Nephron progenitor cell (in vitro differentiated cells): ENCODE data around the gene PANK1.

Source experiments
- DNase-seq: peaks from one replicate; pipeline ENCODE4 v3.0.0; 2021
- H3K27ac Mint-ChIP-seq: 2 replicates; pipeline ENCODE4 v1.8.0; 2021; ENCODE audit warnings: mild to moderate bottlenecking, moderate library complexity, mixed read lengths
- H3K27me3 Mint-ChIP-seq: 2 replicates; pipeline ENCODE4 v1.8.0; 2021; ENCODE audit warnings: mild to moderate bottlenecking, low read depth, mixed read lengths; ENCODE audit not compliant: poor library complexity
- H3K36me3 Mint-ChIP-seq: 2 replicates; pipeline ENCODE4 v1.8.0; 2021; ENCODE audit warnings: low read depth, mixed read lengths
- H3K4me1 Mint-ChIP-seq: 2 replicates; pipeline ENCODE4 v1.8.0; 2021; ENCODE audit warnings: mixed read lengths
- H3K4me3 Mint-ChIP-seq: 2 replicates; pipeline ENCODE4 v1.8.0; 2021; ENCODE audit warnings: mild to moderate bottlenecking, moderate library complexity, mixed read lengths
- H3K9me3 Mint-ChIP-seq: 2 replicates; pipeline ENCODE4 v1.8.0; 2021; ENCODE audit warnings: mild to moderate bottlenecking, moderate library complexity, mixed read lengths
- CTCF ChIP-seq: fragments of 200-600 bp; sonication (generic); IDR thresholded peaks from 2 replicates; pipeline ENCODE4 v1.5.0; 2021; ENCODE audit warnings: antibody characterized with exemption

The PANK1 gene

GRCh38 chr10:89651205-89651915 is 6.3 kb upstream of the PANK1 start:
- DNase-seq = no peak
- Mint-ChIP-seq H3K4me1 (peaks cover 10% of the 10 kb centered on the region), H3K27ac (no peak overlapping the region), H3K27me3 (no peaks in the 10 kb centered on the region), H3K36me3 (peaks cover 18% of the 10 kb centered on the region), H3K9me3 (peaks cover 30% of the 10 kb centered on the region), H3K4me3 (no peak overlapping the region)
- TF ChIP-seq CTCF = no peak

DNA sequence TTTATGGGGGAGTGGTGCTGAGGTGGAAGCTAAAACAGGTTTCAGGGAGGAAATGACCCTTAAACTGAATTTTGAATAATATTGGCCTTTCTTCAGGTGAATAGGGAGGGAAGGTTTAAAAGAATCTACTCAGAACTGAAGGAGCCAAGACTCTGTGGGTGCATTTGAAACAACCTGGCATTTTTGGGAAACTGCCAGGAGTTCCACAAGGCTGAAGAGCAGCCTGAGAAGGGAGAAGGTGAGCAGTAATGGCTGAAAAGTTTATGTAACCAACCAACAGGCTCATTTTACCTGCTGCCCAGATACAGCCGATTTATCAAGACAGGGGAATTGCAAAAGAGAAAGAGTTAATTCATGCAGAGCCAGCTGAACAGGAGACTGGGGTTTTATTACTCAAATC is 4.0 kb upstream of the PANK1 start:
- H3K4me1 Mint-ChIP-seq = peaks cover 25% of the 10 kb centered on the region

DNA sequence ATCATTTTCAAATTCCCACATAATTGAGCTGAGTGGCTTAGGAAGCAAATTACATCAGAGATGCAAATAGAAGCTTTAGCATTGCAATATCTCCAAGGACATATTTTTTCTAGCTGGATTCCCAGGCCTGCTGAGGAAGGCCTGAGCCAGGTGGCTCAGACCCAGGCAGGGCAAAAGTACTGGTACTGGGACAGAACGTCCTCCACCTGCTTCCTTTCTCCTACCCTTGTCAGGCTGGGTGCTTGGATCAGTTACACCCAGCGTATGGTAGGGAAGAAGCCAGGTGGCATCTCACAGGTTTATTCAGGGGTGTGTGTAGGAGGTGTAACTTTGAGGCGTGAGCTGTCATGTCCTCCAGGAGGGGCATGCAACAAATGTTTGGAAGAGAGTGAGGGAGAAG is 3.0 kb upstream of the PANK1 start:
- H3K9me3 Mint-ChIP-seq = peaks cover 17% of the 10 kb centered on the region
- no peak overlapping the region for H3K4me3 Mint-ChIP-seq
- H3K27me3 Mint-ChIP-seq = no peaks in the 10 kb centered on the region
- H3K36me3 Mint-ChIP-seq = peaks cover 13% of the 10 kb centered on the region
- no peak overlapping the region for H3K27ac Mint-ChIP-seq
- TF ChIP-seq CTCF = no peak
- peaks cover 25% of the 10 kb centered on the region for H3K4me1 Mint-ChIP-seq
- DNase-seq = no peak

More for the DNA sequence above, 4.0 kb upstream of the PANK1 start:
- Mint-ChIP-seq H3K9me3 (peaks cover 17% of the 10 kb centered on the region), H3K27ac (no peak overlapping the region), H3K36me3 (peaks cover 13% of the 10 kb centered on the region), H3K4me3 (no peak overlapping the region), H3K27me3 (no peaks in the 10 kb centered on the region)
- DNase-seq = no peak
- no peak for TF ChIP-seq CTCF

GRCh38 chr10:89646889-89647657 is 2.0 kb upstream of the PANK1 start:
- Mint-ChIP-seq H3K9me3 (peaks cover 17% of the 10 kb centered on the region), H3K4me1 (peaks cover 25% of the 10 kb centered on the region), H3K4me3 (no peak overlapping the region), H3K36me3 (peaks cover 13% of the 10 kb centered on the region), H3K27ac (no peak overlapping the region), H3K27me3 (no peaks in the 10 kb centered on the region)
- no peak for TF ChIP-seq CTCF
- DNase-seq = no peak

DNA sequence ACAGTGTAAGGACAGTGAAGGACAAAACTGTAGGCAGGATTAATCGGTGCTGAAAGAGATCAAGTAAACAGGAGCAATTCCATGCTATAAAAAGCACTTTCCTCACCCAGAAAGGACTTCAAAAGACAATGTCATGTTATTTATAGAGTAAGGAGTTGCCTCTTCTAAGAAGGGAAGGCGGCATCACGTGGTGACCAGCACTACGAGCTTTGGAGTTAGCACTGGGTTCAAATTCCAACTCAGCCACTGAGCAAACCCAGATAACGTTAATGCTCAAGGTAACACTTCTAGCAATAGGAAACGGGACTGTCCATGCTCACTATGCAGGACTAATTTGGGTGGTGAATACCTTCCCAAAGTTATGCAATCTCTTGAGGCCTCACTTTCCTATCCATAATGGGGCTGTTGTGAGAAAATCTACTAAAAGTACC is 715 bp upstream of the PANK1 start:
- Mint-ChIP-seq H3K4me3 (no peak overlapping the region), H3K9me3 (peaks cover 17% of the 10 kb centered on the region), H3K4me1 (peaks cover 25% of the 10 kb centered on the region), H3K27ac (peak overlapping the region; percentile 94), H3K27me3 (no peaks in the 10 kb centered on the region), H3K36me3 (peaks cover 14% of the 10 kb centered on the region)
- TF ChIP-seq CTCF = no peak
- no peak for DNase-seq

GRCh38 chr10:89644691-89644966 is 413 bp downstream of the PANK1 start:
- H3K4me3 Mint-ChIP-seq = no peak overlapping the region
- H3K4me1 Mint-ChIP-seq = peaks cover 33% of the 10 kb centered on the region
- no peak overlapping the region for H3K27ac Mint-ChIP-seq
- no peak for TF ChIP-seq CTCF
- H3K36me3 Mint-ChIP-seq = peaks cover 16% of the 10 kb centered on the region
- H3K27me3 Mint-ChIP-seq = no peaks in the 10 kb centered on the region
- peaks cover 13% of the 10 kb centered on the region for H3K9me3 Mint-ChIP-seq
- DNase-seq = no peak
